IPS-18a (cell line): Measurements from ENCODE around the gene DNAH17.

Experiments
- H3K27ac ChIP-seq: one replicate; pipeline ENCODE4 v1.5.1; 2013; ENCODE audit warnings: low read length
- H3K27me3 ChIP-seq: one replicate; pipeline ENCODE4 v1.6.1; 2013; ENCODE audit warnings: mild to moderate bottlenecking, low read length; ENCODE audit not compliant: control insufficient read depth, insufficient read depth
- H3K36me3 ChIP-seq: one replicate; pipeline ENCODE4 v1.6.1; 2013; ENCODE audit warnings: low read depth, low read length; ENCODE audit not compliant: control insufficient read depth
- H3K4me1 ChIP-seq: one replicate; pipeline ENCODE4 v1.6.1; 2013; ENCODE audit warnings: low read depth, low read length; ENCODE audit not compliant: control insufficient read depth
- H3K4me3 ChIP-seq: one replicate; pipeline ENCODE4 v1.5.1; 2013; ENCODE audit warnings: low read length
- H3K9ac ChIP-seq: one replicate; pipeline ENCODE4 v1.6.1; 2013; ENCODE audit warnings: mild to moderate bottlenecking, low read length, moderate library complexity
- H3K9me3 ChIP-seq: one replicate; pipeline ENCODE4 v1.6.1; 2013; ENCODE audit warnings: low read depth, low read length; ENCODE audit not compliant: control insufficient read depth

DNAH17 gene

DNA sequence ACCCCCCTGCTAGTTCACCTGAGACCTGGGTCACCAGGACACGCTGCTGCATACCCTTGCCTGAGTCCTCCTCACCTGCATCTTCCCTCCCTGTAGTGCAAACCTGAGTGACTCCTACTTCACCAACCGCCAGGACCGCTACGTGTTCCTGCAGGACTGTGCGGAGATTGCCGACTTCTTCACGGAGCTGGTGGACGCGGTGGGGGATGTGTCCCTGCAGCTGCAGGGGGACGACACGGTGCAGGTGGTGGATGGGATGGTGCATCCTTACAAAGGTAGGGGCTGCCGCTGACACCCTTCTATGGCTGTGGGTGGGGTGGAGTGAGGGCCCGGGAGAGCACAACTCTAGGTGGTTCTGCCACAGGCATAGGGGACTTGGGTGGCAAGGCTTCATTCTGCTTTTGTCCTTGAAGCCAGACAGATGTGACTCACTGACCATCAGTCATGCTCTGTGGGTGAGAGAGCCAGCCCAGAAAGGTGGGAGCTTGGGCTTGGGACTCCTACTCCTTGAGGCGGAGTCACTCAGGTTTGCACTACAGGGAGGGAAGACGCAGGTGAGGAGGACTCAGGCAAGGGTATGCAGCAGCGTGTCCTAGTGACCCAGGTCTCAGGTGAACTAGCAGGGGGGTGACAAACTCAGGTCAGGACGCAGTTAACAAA lies 176.5 kb downstream of the DNAH17 start:
- Histone ChIP-seq H3K4me1 (no peaks in the 10 kb centered on the region), H3K4me3 (no peak overlapping the region), H3K9me3 (no peaks in the 10 kb centered on the region), H3K9ac (no peak overlapping the region), H3K27me3 (no peaks in the 10 kb centered on the region), H3K36me3 (peaks cover 70% of the 10 kb centered on the region), H3K27ac (no peak overlapping the region)

DNA sequence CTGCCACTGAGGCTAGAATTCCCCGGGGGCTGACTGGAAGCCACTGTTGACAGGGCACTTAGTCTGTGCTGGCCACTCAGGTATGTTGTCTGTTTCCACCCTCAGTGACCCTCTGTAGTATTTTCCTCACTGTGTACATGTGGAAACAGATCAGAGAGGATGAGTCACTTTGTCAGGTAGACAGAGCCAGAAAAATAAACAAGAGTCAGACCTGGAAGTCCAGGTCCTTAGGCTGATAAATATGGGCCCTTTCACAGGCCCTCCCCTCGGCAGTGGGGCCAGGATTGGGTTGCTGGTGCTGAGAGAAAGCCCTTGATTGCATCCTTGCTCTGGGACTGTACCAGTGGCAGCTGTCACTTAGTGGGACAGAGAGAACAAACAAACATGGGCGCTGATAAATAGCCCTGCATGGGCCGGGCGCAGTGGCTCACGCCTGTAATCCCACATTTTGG lies 177.5 kb downstream of the DNAH17 start:
- Histone ChIP-seq H3K36me3 (peaks cover 66% of the 10 kb centered on the region), H3K9me3 (no peaks in the 10 kb centered on the region), H3K4me3 (no peak overlapping the region), H3K27me3 (no peaks in the 10 kb centered on the region), H3K27ac (no peak overlapping the region), H3K9ac (no peak overlapping the region), H3K4me1 (no peaks in the 10 kb centered on the region)

DNA sequence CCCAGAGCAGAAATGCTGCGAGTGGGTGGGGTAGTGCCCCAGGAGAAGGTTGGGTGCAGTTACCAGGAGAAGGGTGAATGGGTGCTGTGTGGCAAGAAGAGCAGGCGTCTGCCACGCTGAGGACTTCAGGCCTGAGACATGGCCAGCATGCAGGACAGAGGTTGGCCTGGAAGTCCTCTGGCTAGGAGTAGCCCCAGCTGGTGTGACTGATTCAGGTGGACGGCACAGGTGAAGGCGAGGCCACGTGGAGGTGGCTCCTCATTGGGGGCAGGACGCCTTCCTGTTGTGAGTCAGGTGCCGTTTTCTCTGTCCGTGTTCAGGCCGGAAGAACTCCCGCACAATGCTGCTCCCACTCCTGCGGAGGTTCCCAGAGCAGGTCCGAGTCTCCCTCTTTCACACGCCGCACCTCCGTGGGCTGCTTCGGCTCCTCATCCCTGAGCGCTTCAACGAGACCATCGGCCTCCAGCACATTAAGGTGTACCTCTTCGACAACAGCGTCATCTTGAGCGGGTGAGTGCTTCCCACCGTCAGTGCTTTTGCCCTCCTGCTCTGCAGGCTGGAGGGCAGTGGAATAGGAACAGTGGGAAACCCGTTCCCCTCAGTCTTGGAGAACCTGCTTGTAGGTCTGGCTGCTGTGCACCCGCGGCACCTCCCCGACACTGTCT lies 178.0 kb downstream of the DNAH17 start:
- no peaks in the 10 kb centered on the region for H3K9me3 ChIP-seq
- H3K4me1 ChIP-seq, result no peaks in the 10 kb centered on the region
- H3K27me3 ChIP-seq, result no peaks in the 10 kb centered on the region
- H3K27ac ChIP-seq, result no peak overlapping the region
- H3K4me3 ChIP-seq, result no peak overlapping the region
- H3K36me3 ChIP-seq, result peaks cover 66% of the 10 kb centered on the region
- H3K9ac ChIP-seq, result no peak overlapping the region

DNA sequence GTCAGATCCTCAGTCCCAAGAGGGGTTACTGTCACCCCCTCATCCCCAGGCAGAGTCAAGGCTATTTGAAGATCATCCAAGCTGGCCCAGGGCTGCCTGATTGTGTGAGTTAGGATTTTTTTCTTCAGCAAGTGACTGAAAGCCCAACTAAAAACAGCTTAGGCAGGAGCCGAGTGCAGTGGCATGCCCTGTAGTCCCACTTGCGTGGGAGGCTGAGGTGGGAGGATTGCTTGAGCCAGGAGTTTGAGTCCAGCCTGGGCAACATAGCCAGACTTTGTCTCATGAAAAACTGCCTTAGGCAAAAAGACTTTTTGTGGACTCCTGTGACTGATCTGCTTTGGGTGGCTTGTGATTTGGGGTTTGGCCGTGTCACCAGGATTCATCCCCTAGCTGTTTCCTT lies 178.8 kb downstream of the DNAH17 start:
- Histone ChIP-seq H3K9me3 (no peaks in the 10 kb centered on the region), H3K4me3 (no peak overlapping the region), H3K27me3 (no peaks in the 10 kb centered on the region), H3K4me1 (no peaks in the 10 kb centered on the region), H3K9ac (no peak overlapping the region), H3K27ac (no peak overlapping the region), H3K36me3 (peaks cover 62% of the 10 kb centered on the region)

DNA sequence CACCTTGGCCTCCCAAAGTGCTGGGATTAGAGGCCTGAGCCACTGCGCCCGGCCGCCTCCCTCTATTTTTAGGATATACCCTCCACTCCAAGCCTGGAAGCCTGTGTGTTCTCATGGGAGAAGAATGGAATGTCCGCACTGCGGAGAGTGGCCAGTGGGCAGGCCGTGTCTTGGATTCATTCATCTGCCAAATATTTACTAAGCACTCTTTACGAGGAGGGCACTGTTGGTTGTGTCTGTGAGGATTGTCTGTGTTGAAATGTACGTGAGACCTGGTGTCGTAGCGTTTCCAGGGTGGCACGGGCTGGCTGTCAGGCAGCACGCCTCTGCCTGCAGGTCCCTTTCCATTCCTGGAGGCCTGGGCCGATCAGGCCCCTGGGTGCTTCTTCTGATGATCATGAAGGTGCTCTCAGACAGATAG lies 179.5 kb downstream of the DNAH17 start:
- H3K36me3 ChIP-seq, result peaks cover 57% of the 10 kb centered on the region
- H3K9me3 ChIP-seq, result no peaks in the 10 kb centered on the region
- H3K4me1 ChIP-seq, result no peaks in the 10 kb centered on the region

DNA sequence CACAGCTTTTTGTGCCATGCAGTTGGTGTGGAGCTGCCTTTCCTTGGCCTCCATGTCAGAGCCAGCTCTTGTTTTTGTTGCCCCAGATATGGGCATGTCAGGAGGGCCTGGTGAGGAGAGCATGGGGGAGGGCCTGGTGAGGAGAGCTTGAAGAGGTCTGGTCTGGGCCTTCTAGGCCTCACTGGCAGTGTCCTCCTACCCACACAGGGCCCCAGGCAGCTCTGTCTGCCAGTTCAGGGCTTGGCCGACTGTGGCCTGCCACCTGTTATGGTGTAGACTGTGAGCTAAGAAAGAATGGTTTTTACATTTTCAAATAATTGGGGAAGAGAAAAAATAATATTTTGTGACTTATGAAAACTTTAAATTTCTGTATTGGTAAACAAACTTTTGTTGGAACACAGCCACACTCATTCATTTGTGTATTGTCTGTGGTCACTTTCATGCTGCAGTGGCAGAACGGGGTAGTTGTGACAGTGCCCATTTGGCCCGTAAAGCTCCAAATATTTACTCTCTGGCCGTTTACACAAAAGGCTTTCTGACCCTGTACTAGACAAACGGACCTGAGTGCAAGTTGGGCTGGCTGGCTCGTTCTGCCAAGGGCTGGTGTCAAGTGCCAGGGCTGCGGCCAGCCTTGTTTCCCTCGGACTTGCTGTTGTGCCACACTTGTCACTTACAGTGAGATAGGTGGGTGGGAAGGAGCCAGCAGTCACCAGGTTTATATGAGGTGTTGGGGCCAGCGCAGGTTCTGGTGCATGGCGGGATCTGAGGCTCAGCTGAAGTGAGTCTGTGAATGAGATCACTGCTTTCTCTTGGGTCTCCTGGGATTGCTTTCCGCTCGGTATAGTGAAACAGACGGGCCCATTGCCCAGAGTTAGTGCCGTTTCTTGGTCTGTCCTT lies 180.5 kb downstream of the DNAH17 start:
- Histone ChIP-seq H3K27ac (no peak overlapping the region), H3K36me3 (peaks cover 55% of the 10 kb centered on the region), H3K4me3 (no peak overlapping the region), H3K4me1 (no peaks in the 10 kb centered on the region), H3K9me3 (no peaks in the 10 kb centered on the region), H3K9ac (no peak overlapping the region), H3K27me3 (no peaks in the 10 kb centered on the region)

More for the DNA sequence above, 179.5 kb downstream of the DNAH17 start:
- Histone ChIP-seq H3K27me3 (no peaks in the 10 kb centered on the region), H3K27ac (no peak overlapping the region), H3K9ac (no peak overlapping the region), H3K4me3 (no peak overlapping the region)

DNA sequence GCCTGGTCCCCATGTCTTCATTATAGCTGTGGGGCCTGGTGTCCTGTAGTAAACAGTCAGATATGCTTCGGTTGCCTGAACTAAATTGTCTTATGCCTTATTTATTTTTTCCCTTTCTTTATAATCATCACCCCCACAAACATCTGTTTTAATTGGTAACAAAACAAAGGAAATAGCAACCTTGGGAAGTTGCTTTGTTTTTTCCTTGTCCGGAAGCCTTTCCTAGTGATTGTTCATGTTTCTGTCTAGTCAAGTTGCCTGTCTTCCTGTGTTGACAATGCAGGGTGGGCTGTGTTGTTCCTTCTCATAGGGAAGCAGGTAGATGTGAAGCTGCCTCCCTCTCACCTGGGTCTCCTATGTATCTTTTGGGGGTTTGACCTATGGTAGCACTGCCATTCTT lies 182.0 kb downstream of the DNAH17 start:
- no peak overlapping the region for H3K27ac ChIP-seq
- peaks cover 40% of the 10 kb centered on the region for H3K36me3 ChIP-seq
- H3K4me1 ChIP-seq, result no peaks in the 10 kb centered on the region
- no peaks in the 10 kb centered on the region for H3K27me3 ChIP-seq
- H3K9ac ChIP-seq, result no peak overlapping the region
- H3K9me3 ChIP-seq, result no peaks in the 10 kb centered on the region
- H3K4me3 ChIP-seq, result no peak overlapping the region

DNA sequence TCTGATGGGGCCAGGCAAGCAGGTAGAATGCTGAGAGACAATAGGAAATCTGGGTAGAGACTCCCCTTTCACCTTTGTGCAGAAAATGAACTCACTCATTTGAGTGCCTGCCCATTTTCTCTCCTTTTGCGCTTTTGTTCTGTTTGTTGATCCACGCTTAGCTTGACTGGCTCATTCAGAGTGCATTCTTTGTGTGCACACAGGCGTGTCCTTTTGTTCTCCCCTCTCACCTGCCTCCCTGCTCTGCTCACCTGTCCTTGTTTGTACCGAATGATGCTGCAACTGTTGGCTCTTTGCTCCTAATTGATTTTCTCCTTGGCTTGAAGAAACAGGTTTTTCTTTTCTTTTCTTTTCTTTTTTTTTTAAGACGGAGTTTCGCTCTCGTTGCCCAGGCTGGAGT lies 183.0 kb downstream of the DNAH17 start:
- H3K9me3 ChIP-seq, result no peaks in the 10 kb centered on the region
- no peak overlapping the region for H3K4me3 ChIP-seq
- no peaks in the 10 kb centered on the region for H3K4me1 ChIP-seq
- H3K27ac ChIP-seq, result no peak overlapping the region
- H3K27me3 ChIP-seq, result no peaks in the 10 kb centered on the region
- H3K36me3 ChIP-seq, result peaks cover 31% of the 10 kb centered on the region
- H3K9ac ChIP-seq, result no peak overlapping the region

DNA sequence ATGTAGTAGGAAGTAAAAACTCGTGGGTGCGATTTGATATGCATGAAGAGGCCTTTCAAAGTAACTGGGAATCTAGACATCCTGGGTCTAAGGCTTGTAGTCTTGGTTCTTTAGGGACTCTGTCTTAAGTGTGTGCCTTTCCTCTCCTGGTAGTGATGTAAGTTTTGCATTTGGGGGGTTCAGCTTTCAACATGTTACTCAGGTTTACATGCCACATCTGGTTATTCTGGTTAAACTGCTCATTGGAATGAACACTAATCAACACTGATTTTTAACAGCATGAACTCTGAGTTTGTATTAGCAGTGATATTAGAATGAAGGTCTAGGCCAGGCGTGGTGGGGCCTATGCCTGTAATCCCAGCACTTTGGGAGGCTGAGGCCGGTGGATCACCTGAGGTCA lies 183.6 kb downstream of the DNAH17 start:
- peaks cover 24% of the 10 kb centered on the region for H3K36me3 ChIP-seq
- H3K9ac ChIP-seq, result no peak overlapping the region
- H3K4me1 ChIP-seq, result no peaks in the 10 kb centered on the region
- no peak overlapping the region for H3K4me3 ChIP-seq
- no peaks in the 10 kb centered on the region for H3K27me3 ChIP-seq
- H3K9me3 ChIP-seq, result no peaks in the 10 kb centered on the region
- no peak overlapping the region for H3K27ac ChIP-seq

DNA sequence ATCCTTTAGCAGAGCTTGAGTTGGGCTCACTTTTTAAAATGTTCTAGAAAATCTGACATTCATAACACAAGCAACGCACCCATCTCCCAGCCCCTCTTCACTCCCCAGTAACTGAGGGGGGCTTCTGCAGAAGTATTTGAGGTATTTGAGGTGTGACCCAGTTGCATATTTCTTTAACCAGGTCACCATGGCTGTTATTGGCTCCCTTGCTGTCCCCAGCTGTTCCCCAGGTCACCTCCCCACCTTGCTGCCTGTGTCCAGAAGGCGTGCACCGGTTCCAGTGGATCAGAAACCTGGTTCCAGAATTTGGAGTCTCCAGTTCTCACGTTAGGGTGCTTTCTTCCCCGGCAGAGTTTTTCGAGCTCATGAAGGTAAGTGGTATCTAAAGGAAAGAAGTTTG lies 184.9 kb downstream of the DNAH17 start:
- Histone ChIP-seq H3K9ac (no peak overlapping the region), H3K27ac (no peak overlapping the region)

DNA sequence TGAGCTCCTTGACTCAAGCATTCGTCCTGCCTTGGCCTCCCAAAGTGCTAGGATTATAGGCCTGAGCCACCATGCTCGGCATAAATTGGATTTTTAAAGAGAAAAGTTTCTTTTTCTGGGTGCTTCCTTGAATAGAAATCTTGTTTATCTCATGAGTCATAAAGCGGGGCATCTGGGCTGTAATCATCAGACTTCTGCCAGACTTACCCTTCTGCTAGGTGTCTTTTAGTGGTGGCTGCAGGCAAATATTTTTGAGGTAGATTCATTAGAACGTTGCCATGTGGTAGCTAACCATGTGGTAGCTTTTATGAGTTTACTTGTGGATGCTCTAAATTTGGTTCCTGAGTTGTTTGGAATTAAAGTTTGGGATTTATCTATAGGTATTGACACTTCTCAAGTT lies 185.4 kb downstream of the DNAH17 start:
- no peaks in the 10 kb centered on the region for H3K27me3 ChIP-seq
- H3K27ac ChIP-seq, result no peak overlapping the region
- no peaks in the 10 kb centered on the region for H3K4me1 ChIP-seq
- H3K9me3 ChIP-seq, result no peaks in the 10 kb centered on the region
- H3K36me3 ChIP-seq, result peaks cover 13% of the 10 kb centered on the region
- H3K4me3 ChIP-seq, result no peak overlapping the region
- H3K9ac ChIP-seq, result no peak overlapping the region

More for the DNA sequence above, 184.9 kb downstream of the DNAH17 start:
- Histone ChIP-seq H3K4me3 (no peak overlapping the region), H3K36me3 (peaks cover 15% of the 10 kb centered on the region), H3K27me3 (no peaks in the 10 kb centered on the region), H3K4me1 (no peaks in the 10 kb centered on the region), H3K9me3 (no peaks in the 10 kb centered on the region)
